Measurements from ENCODE around the gene CSTPP1. TPM values are rescaled to one million over a fixed set of nuclear protein-coding genes. Genes with fewer than 3 reads are reported as not detected.

Gene CSTPP1
- total and polyA plus RNA-seq, 2 of the 4 experiments (the other 2 are of a cell fraction), result 22.0 to 35.7 TPM

DNA sequence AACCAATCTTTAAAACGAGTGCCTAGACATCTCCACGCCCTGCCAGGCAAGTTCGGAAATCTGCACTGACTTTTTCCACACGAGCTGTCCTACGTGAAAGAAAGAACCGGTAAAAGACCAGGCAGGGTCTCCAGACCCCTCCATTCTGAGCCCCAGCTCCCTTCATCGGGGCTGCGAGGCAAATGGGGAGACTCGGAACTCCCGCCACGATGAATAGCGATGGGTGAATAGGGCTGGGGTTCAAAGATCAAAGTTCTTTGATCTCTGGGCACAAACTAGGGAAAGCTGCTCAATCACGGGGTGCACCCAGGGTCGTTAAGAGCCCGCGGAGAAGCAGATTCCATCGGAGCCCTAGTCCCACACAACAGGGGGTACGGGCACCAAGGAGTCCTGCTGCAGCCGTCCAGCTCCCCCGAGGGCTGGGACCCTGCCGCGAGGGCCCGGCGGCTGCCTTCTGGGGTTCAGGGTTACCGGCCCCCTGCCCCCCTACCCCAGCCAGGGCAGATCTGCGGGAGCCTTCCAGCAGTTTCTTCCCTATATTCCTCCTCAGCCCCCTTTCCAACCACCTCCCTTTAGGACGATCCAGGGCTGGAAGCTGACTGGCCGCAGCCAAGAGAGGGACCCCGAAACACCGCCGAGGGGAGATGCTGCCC lies 19.3 kb upstream of the CSTPP1 start:
- dilution Hi-C loops (cut with HindIII; ENCODE audit: low sequenced_read_pairs, unreplicated experiment), result no loop called here
- no peak overlapping the region for H2BK5ac ChIP-seq (ENCODE audit: low read depth, low read length, poor library complexity, severe bottlenecking)
- peak overlapping the region; percentile 60 for H2AFZ ChIP-seq (replicated peaks; ENCODE audit: low read length, poor library complexity)
- H2BK120ac ChIP-seq (ENCODE audit: low read depth, low read length), result peak overlapping the region; percentile 57
- peak overlapping the region; percentile 91 for H3K4me2 ChIP-seq (ENCODE audit: low read depth, low read length)
- no TSS peak for BruUV-seq (replicated peaks)
- H3K56ac ChIP-seq (ENCODE audit: extremely low read depth, insufficient read depth, low read length), result no peak overlapping the region
- 0 out of 2 replicates have a peak overlapping the region, but pooled peaks have one; percentile 13 for H3K18ac ChIP-seq (ENCODE audit: low read depth, low read length)
- DNase-seq (no peak), ATAC-seq (ENCODE audit: low read depth) (no peak)
- H4K20me1 ChIP-seq (ENCODE audit: insufficient read depth, low read length), result peaks cover 8% of the 10 kb centered on the region; the same call in 1 of the 2 replicates
- no peaks in the 10 kb centered on the region for H3K36me3 ChIP-seq (ENCODE audit: control insufficient read depth, insufficient read depth, low read length)
- ChIA-PET CTCF (interaction anchor here (0.6 to 2.1 kb wide), 8 partner anchors 10 to 244 kb away, joined by 3 to 18 read pairs (median 4); no protein-coding TSS in a partner anchor), POLR2A (ENCODE audit: unreplicated experiment) (interaction anchor here (0.6 to 0.7 kb wide), 2 partner anchors 132 to 842 kb away, joined by 3 to 5 read pairs; no protein-coding TSS in a partner anchor)
- TF ChIP-seq, protein P1, sequence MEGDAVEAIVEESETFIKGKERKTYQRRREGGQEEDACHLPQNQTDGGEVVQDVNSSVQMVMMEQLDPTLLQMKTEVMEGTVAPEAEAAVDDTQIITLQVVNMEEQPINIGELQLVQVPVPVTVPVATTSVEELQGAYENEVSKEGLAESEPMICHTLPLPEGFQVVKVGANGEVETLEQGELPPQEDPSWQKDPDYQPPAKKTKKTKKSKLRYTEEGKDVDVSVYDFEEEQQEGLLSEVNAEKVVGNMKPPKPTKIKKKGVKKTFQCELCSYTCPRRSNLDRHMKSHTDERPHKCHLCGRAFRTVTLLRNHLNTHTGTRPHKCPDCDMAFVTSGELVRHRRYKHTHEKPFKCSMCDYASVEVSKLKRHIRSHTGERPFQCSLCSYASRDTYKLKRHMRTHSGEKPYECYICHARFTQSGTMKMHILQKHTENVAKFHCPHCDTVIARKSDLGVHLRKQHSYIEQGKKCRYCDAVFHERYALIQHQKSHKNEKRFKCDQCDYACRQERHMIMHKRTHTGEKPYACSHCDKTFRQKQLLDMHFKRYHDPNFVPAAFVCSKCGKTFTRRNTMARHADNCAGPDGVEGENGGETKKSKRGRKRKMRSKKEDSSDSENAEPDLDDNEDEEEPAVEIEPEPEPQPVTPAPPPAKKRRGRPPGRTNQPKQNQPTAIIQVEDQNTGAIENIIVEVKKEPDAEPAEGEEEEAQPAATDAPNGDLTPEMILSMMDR (conservative IDR thresholded peaks at IDR 0.05; ENCODE audit: low read depth, low read length), result no peak
- TF ChIP-seq RCOR1 (IDR thresholded peaks at IDR 0.05; ENCODE audit: insufficient replicate concordance, low read length) (no peak), NFE2L2 (IDR thresholded peaks at IDR 0.05; ENCODE audit: low read depth, low read length) (no peak), MAFK (IDR thresholded peaks at IDR 0.05; ENCODE audit: low read depth, low read length) (no peak), POLR2A (IDR thresholded peaks at IDR 0.05; ENCODE audit: low read depth, low read length) (no peak)
- TF ChIP-seq, protein P2, sequence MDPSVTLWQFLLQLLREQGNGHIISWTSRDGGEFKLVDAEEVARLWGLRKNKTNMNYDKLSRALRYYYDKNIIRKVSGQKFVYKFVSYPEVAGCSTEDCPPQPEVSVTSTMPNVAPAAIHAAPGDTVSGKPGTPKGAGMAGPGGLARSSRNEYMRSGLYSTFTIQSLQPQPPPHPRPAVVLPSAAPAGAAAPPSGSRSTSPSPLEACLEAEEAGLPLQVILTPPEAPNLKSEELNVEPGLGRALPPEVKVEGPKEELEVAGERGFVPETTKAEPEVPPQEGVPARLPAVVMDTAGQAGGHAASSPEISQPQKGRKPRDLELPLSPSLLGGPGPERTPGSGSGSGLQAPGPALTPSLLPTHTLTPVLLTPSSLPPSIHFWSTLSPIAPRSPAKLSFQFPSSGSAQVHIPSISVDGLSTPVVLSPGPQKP (IDR thresholded peaks at IDR 0.05; ENCODE audit: borderline replicate concordance, low read depth, low read length), result no peak
- H4K8ac ChIP-seq (ENCODE audit: low read depth in 2 of 2, low read length in 2 of 2), result peak overlapping the region in 1 of 2 experiments; percentile 29; a peak in 1 of 4 replicates
- no peaks in the 10 kb centered on the region for H3K27me3 ChIP-seq (ENCODE audit: control insufficient read depth, insufficient read depth, low read length)
- H3K4me1 ChIP-seq (ENCODE audit: control insufficient read depth, insufficient read depth, low read length), result peaks cover 13% of the 10 kb centered on the region
- WGBS, 2 experiments (ENCODE audit: extremely low coverage in 2 of 2, insufficient read length in 1 of 2), result 4% methylated on average over 9 of the region's 31 CpGs; no CpG with 5 or more reads in 1 of the 2 experiments
- no peak overlapping the region for H2AK5ac ChIP-seq (ENCODE audit: low read depth, low read length)
- no peak overlapping the region for H4K5ac ChIP-seq (ENCODE audit: low read depth, low read length)
- in situ Hi-C loops (cut with MboI; ENCODE audit: low sequenced_read_pairs), result loop anchor here (10.0 kb wide), 1 partner anchor 238 kb away; no protein-coding TSS in a partner anchor
- peak overlapping the region; percentile 94 for H3K23ac ChIP-seq (ENCODE audit: low read depth, low read length)
- H3K9ac ChIP-seq (ENCODE audit: low read depth, low read length), result peak overlapping the region; percentile 24
- peak overlapping the region; percentile 56; the same call in 1 of the 2 replicates for H3K14ac ChIP-seq (replicated peaks; ENCODE audit: low read depth, low read length)
- H3K9me1 ChIP-seq (ENCODE audit: insufficient read depth, low read length), result peaks cover 12% of the 10 kb centered on the region
- H2BK20ac ChIP-seq (ENCODE audit: low read depth, low read length), result no peak overlapping the region
- H3K27ac ChIP-seq (ENCODE audit: insufficient read depth, low read length), result no peak overlapping the region
- peaks cover 0 to 11% of the 10 kb centered on the region in 2 experiments; a peak in 3 of 4 replicates for H3K79me1 ChIP-seq (ENCODE audit: low read depth in 1 of 2, low read length in 2 of 2)
- intact Hi-C loops (cut with micrococcal nuclease), result no loop called here
- H2AK9ac ChIP-seq (replicated peaks; ENCODE audit: low read depth, low read length, poor library complexity), result peak overlapping the region; percentile 84
- no peaks in the 10 kb centered on the region for H3K9me3 ChIP-seq (ENCODE audit: control insufficient read depth, insufficient read depth, low read length)
- peak overlapping the region; percentile 34; the same call in 1 of the 2 replicates for H3K4ac ChIP-seq (ENCODE audit: low read depth, low read length)
- no peak overlapping the region for H2BK15ac ChIP-seq (ENCODE audit: low read depth, low read length)
- no peak overlapping the region for H4K91ac ChIP-seq (ENCODE audit: insufficient read depth, low read depth, low read length)
- H3K4me3 ChIP-seq (ENCODE audit: insufficient read depth, low read depth, low read length), result peak overlapping the region; percentile 59
